HUES64 (cell line): ENCODE measurements around the gene ZBTB8OS. TPM values are rescaled to one million over a fixed set of nuclear protein-coding genes. Genes with fewer than 3 reads are reported as not detected.
A peak's percentile ranks its signal among the peaks of the same experiment; 100 is the strongest.
"Not testable (repeated sequence)": the region's sequence is repeated elsewhere in the genome, so short reads cannot be mapped to it uniquely, and the experiment has no call there.

Experiments
- H3K27ac ChIP-seq: 2 replicates; pipeline ENCODE4 v1.7.0; 2013; ENCODE audit warnings: low read depth, low read length, inconsistent platforms
- H3K27me3 ChIP-seq: 2 replicates; pipeline ENCODE4 v1.6.1; 2013; ENCODE audit warnings: mild to moderate bottlenecking, low read length; ENCODE audit not compliant: insufficient read depth
- H3K36me3 ChIP-seq: 2 replicates; pipeline ENCODE4 v1.6.1; 2013; ENCODE audit warnings: mild to moderate bottlenecking, low read length; ENCODE audit not compliant: insufficient read depth
- H3K4me1 ChIP-seq: 2 replicates; pipeline ENCODE4 v1.6.1; 2013; ENCODE audit warnings: mild to moderate bottlenecking, low read length, moderate library complexity; ENCODE audit not compliant: insufficient read depth
- H3K4me3 ChIP-seq: 2 replicates; pipeline ENCODE4 v1.5.1; 2013; ENCODE audit warnings: mild to moderate bottlenecking, low read length, moderate library complexity
- H3K9ac ChIP-seq: 2 replicates; pipeline ENCODE4 v1.6.1; 2013; ENCODE audit warnings: mild to moderate bottlenecking, low read depth, low read length
- H3K9me3 ChIP-seq: 2 replicates; pipeline ENCODE4 v1.6.1; 2013; ENCODE audit warnings: low read depth, low read length; ENCODE audit not compliant: insufficient read depth
- WGBS: fragments of 150-250, 120-280 bp; methylation state at CpG from one replicate; pipeline ENCODE4 v1.1.7; 2013; ENCODE audit warnings: missing lambda C conversion rate; 5-methylcytosine and 5-hydroxymethylcytosine counted together
- polyA plus RNA-seq, 2 experiments: library from polyadenylated mRNA; stranded (reverse); fragments of 50-300 nt; gene quantifications; one replicate each; pipeline ENCODE4 v1.2.3, GENCODE V29; 2013

The ZBTB8OS gene
- 52.1 TPM for polyA plus RNA-seq (2013, experiment 1 of 2)
- polyA plus RNA-seq (2013, experiment 2 of 2): 57.6 TPM

DNA sequence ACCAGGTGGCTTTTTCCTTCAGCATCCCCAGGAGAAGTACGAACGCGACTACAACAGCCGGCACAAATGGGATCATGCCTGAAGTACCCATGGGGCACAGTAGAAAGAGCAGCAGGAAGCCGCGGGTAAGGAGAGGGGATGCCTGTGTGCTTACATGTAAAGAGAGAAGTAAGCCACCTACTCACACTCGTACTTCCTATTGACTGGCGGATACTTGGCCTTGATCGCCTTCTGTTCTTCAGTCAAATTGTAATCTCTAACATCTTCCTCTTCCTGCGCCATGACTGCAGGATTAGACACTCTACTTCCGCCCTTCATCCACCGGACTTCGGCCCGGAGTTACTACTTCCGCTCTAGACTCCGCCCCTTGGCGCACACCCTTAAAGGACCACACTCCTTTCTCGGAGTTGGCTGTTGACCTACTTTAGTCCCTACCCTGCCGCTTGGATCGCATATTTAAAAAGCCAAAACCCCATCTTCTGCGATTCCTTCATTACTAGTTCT is at the start of gene ZBTB8OS:
Gene ZBTB8OS (minus strand): TSS at position 303 of the 504 bp plus-strand sequence. CDS start 21 bp downstream, at position 282.
- H3K27ac ChIP-seq: peak within 1 kb of the TSS; percentile 99
- H3K27me3 ChIP-seq: no peaks in the 10 kb centered on the region
- peak within 1 kb of the TSS; percentile 85 for H3K4me3 ChIP-seq
- under 1% methylated on average over 21 of the region's 21 CpGs for WGBS
- peaks cover 15% of the 10 kb centered on the region for H3K4me1 ChIP-seq
- no peaks in the 10 kb centered on the region for H3K9me3 ChIP-seq
- peak within 1 kb of the TSS; percentile 99 for H3K9ac ChIP-seq
- peaks cover 43% of the 10 kb centered on the region for H3K36me3 ChIP-seq

DNA sequence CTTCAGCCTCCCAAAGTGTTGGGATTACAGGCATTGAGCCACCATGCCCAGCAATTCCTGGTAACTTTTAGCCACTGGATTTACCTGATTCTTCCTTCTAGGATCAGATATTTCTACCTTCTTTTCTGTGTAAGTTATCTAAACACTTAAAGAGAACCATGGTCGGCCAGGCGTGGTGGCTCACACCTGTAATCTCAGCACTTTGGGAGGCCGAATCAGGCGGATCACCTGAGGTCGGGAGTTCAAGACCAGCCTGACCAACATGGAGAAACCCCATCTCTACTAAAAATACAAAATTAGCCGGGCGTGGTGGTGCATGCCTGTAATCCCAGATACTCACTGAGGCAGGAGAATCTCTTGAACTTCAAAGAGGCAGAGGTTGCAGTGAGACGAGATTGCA is 46.6 kb upstream of the ZBTB8OS start:
- not testable (repeated sequence) for H3K36me3 ChIP-seq, H3K9ac ChIP-seq, H3K27ac ChIP-seq, H3K4me1 ChIP-seq, H3K27me3 ChIP-seq, H3K9me3 ChIP-seq, H3K4me3 ChIP-seq
- 94% methylated on average over 8 of the region's 8 CpGs for WGBS

DNA sequence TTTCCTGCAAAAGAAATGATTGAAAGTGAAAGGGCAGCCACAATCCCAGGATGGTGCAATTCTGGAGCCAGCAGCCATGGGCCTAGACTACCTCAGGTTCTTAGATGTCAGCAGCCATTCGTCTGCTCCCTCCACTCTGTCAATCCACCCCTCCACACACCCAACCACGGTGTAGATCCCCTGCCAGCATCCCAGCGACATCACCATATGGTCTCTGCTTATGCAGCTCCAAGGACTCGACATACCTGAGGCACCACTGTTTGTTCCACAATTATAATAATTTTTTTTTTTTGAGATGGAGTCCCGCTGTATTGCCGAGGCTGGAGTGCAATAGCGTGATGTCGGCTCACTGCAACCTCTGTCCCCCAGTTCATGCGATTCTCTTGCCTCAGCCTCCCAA is 45.7 kb upstream of the ZBTB8OS start:
- Histone ChIP-seq H3K9ac (no peak overlapping the region), H3K36me3 (no peaks in the 10 kb centered on the region), H3K4me1 (no peaks in the 10 kb centered on the region), H3K27ac (no peak overlapping the region), H3K27me3 (no peaks in the 10 kb centered on the region), H3K4me3 (no peak overlapping the region), H3K9me3 (no peaks in the 10 kb centered on the region)
- WGBS: 90% methylated on average over 9 of the region's 9 CpGs

DNA sequence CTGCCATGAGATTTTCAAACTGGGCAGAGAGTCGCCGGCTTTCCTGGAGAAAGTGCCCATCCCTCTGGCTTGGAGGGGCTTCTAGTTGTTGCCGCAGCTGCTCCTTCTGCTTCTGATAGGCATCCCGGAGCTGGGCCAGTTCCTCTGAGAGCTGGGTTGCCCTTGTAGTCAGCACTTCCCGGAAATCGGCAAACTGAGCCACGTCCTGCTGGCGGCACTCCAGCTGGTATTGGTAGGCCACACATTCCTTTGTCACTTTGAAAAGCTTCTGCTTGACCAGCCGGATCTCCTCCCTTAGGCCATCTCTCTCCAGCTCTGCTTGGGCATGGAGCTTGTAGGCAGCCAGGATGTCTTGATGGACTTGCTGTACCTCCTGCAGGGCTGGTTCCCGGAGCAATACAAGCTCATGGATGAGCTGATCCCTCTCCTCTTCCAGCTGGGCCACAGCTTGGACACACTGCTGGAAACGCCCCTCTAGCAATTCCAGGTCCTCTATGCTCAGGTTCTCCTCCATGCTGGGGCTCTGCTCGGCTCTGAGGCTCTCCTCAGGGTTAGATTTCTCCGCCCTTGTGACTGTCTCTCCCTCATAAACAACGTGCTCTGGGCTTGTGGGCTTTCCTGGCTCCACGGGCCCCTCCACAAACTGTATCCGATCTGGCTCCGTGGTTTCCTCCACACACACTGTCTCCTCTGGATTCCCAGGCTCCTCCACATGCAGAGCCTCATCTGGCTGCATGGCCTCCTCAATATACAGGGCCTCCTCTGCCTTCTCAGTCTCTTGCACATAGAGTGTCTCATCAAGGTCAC is 45.0 kb upstream of the ZBTB8OS start:
- Histone ChIP-seq H3K4me3 (no peak overlapping the region), H3K9ac (no peak overlapping the region), H3K27ac (no peak overlapping the region), H3K4me1 (no peaks in the 10 kb centered on the region), H3K9me3 (no peaks in the 10 kb centered on the region), H3K27me3 (no peaks in the 10 kb centered on the region), H3K36me3 (no peaks in the 10 kb centered on the region)
- WGBS: 83% methylated on average over 17 of the region's 17 CpGs

DNA sequence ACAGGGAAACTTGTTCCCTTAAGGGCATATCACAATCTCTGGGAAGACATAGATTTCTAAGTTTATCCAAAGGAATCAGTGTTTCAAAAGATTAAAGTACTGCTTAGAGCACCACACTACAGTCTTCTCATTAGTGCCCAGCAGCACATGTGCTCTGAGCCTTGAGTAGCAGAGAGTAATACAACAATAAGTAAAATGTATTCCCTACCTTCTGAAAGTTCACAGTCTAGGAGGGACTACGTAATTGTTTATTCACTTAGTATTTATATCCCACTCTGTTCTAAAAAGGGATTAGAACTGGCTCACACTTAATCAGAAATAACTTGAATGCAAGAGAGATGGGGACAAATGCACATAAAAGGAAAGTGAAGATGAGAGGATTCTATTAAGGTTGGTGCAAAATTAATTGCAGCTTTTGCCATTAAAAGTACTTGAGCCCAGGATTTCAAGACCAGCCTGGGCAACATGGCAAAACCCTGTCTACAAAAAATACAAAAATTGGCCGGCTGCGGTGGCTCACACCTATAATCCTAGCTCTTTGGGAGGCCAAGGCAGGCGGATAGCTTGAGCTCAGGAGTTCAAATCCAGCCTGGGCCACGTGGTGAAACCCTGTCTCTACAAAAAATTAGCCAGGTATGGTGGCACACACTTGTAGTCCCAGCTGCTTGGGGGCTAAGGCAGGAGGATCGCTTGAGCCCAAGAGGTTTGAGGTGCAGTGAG is 43.3 kb upstream of the ZBTB8OS start:
- Histone ChIP-seq H3K27me3 (no peaks in the 10 kb centered on the region), H3K27ac (no peak overlapping the region), H3K4me1 (no peaks in the 10 kb centered on the region), H3K9ac (no peak overlapping the region), H3K36me3 (no peaks in the 10 kb centered on the region), H3K9me3 (no peaks in the 10 kb centered on the region), H3K4me3 (no peak overlapping the region)
- 96% methylated on average over 5 of the region's 6 CpGs for WGBS

DNA sequence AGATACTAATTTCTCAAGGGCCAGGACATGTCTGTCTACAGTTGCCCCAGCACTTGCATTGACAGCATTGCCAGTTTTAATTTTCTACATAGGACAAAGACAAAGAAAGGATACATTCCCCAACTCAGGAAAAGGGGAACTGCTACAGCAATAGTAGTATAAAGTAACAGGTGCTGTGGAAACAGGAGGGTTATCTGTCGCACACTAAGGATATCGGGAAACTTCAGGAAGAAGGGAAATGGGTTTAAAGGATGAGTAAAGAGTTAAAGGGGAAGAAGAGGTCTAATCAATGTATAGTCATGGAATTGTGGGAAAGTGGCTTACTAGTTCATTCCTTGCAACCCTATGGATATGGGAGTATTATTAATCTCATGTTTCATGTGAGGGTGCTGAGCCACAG is 36.0 kb upstream of the ZBTB8OS start:
- Histone ChIP-seq H3K4me3 (no peak overlapping the region), H3K27ac (no peak overlapping the region), H3K4me1 (no peaks in the 10 kb centered on the region), H3K36me3 (peaks cover 55% of the 10 kb centered on the region), H3K9ac (no peak overlapping the region), H3K9me3 (no peaks in the 10 kb centered on the region), H3K27me3 (no peaks in the 10 kb centered on the region)
- WGBS: 94% methylated on average over 2 of the region's 2 CpGs

DNA sequence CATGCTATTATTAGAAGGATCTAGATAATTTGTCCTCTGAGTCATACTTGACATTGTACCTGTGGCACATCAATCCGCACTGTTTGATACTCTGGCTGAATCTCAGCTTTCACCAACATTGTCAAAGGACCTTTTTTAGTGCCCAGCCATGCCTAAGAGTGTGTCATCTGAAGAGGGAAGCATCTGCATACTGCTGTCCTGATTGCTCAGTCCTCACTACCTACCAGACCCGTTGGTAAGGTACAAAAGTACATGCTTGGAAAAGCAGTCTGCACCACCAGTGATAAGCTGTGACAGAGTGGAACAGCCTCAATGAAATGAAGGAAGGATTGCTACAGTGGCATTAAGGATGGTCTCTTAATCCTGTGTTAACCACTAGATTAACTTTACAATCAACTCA is 35.1 kb upstream of the ZBTB8OS start:
- no peaks in the 10 kb centered on the region for H3K4me1 ChIP-seq
- H3K27ac ChIP-seq: no peak overlapping the region
- H3K36me3 ChIP-seq: peaks cover 64% of the 10 kb centered on the region
- no peaks in the 10 kb centered on the region for H3K9me3 ChIP-seq
- no peak overlapping the region for H3K9ac ChIP-seq
- 96% methylated on average over 2 of the region's 2 CpGs for WGBS
- no peaks in the 10 kb centered on the region for H3K27me3 ChIP-seq
- H3K4me3 ChIP-seq: no peak overlapping the region

DNA sequence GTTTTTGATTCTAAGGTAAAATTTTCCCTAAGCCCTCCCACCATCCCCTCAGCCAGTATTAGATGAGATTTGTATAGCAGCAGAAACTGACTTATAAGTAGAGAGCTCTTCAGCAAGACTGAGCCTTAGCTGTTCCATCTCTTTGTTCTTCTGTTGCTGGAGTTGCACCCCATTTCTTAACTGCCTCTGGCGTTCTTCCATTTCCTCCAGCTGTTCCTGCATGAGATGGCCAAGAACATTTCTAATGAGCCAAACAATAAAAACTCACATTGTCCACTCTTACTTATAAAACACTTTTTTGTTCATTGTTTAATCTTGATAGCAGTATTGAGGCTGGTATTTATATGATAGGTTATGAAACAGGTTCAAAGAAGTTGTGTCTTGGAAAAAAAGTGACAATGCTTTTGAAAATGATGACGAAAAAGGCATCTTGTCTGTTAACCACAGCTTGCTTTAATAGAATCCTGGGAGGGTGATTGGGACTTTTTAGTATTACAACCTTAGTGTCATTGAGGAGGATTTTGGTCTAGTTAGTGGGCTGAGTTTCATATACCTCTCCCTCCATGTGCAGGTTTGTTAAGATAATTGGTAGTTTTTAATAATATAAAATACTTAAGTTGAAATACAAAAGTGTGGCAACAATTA is 33.9 kb upstream of the ZBTB8OS start:
- Histone ChIP-seq H3K4me1 (no peaks in the 10 kb centered on the region), H3K27ac (no peak overlapping the region), H3K9me3 (no peaks in the 10 kb centered on the region), H3K4me3 (no peak overlapping the region), H3K27me3 (no peaks in the 10 kb centered on the region), H3K36me3 (peaks cover 76% of the 10 kb centered on the region), H3K9ac (no peak overlapping the region)
- WGBS: 94% methylated on average over 2 of the region's 2 CpGs

DNA sequence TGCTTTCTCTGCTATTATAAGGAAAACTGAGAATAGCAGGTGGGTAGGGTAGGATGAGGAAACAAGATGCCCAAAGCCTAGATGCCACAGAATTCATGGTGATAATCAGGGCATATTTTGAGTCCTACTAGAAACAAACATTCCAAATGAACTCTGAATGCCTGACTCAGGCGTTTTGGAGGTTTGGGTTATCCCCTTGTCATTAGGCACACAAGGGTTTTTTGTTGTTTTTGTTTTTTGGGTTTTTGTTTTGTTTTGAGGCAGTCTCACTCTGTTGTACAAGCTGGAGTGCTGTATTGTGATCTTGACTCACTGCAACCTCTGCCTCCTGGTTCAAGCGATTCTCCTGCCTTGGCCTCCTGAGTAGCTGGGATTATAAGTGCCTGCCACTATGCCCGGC is 33.0 kb upstream of the ZBTB8OS start:
- Histone ChIP-seq H3K27ac (no peak overlapping the region), H3K36me3 (peaks cover 84% of the 10 kb centered on the region)
- 97% methylated on average over 3 of the region's 3 CpGs for WGBS

DNA sequence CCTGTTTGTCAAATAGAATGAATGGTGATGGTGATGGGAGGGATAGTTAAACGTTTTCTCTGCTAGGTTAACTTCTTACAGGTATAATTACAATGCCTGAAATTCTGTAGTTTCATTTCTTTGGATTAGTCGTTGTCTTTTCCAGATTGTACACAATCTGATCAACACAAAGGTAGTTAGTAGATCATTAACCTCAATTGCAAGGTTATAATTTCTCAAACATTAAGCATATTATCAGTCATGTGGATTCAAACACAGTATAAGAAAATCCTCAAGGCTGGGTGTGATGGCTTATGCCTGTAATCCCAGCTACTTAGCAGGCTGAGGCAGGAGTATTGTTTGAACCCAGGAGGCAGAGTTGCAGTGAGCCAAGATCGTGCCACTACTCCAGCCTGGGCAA is 31.6 kb upstream of the ZBTB8OS start:
- Histone ChIP-seq H3K36me3 (peaks cover 98% of the 10 kb centered on the region), H3K4me1 (no peaks in the 10 kb centered on the region), H3K4me3 (no peak overlapping the region), H3K9me3 (no peaks in the 10 kb centered on the region), H3K27me3 (no peaks in the 10 kb centered on the region), H3K9ac (no peak overlapping the region), H3K27ac (no peak overlapping the region)
- WGBS: 97% methylated on average over 3 of the region's 3 CpGs

More for the DNA sequence above, 33.0 kb upstream of the ZBTB8OS start:
- Histone ChIP-seq H3K4me3 (no peak overlapping the region), H3K27me3 (no peaks in the 10 kb centered on the region), H3K9me3 (no peaks in the 10 kb centered on the region), H3K9ac (no peak overlapping the region), H3K4me1 (no peaks in the 10 kb centered on the region)

DNA sequence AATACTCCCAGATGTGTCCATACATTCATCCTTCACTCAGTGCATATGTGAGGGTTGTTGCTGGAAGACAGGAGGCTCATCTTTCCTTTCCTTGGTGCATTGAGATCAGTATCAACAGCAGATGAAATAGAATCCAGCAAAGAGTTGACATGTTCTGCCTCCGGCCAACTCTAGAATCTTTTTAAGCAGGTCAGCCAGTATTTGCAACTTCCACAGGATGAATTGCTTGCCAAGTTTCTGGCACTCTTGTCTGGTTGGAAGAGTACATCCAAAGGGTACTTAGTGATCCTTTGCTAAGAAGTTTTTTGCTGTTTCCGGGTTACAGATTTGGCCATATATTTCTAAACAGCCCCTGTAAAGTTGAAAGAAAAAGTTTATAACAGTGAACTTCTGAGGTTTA is 31.2 kb upstream of the ZBTB8OS start:
- Histone ChIP-seq H3K4me3 (no peak overlapping the region), H3K27me3 (no peaks in the 10 kb centered on the region), H3K9ac (no peak overlapping the region), H3K4me1 (no peaks in the 10 kb centered on the region), H3K9me3 (no peaks in the 10 kb centered on the region), H3K36me3 (peaks cover 99% of the 10 kb centered on the region), H3K27ac (no peak overlapping the region)
- WGBS: 96% methylated on average over 2 of the region's 2 CpGs
